Activated B cell treated with CpG ODN at 0.5 μM for 24 hours (primary cell): ENCODE results near the gene PHF12. TPM values are rescaled to one million over a fixed set of nuclear protein-coding genes. Genes with fewer than 3 reads are reported as not detected.

Source experiments
- ATAC-seq: fragments of 200-7000 bp; cut with Tn5 transposase; one replicate; pipeline ENCODE4 v1.10.0; 2021; ENCODE audit warnings: low read depth, mild to moderate bottlenecking, moderate library complexity
- CTCF ChIA-PET: fragments of 350-600 bp; sonication (Branson Sonifier 250); formaldehyde crosslinking; loops from one replicate; lab custom pipeline; 2021; ENCODE audit warnings: antibody characterized with exemption; lab: Charles Lee
- POLR2A ChIA-PET: fragments of 350-600 bp; sonication (Branson Sonifier 250); formaldehyde crosslinking; loops from one replicate; lab custom pipeline; 2021; ENCODE audit warnings: antibody characterized with exemption; lab: Charles Lee
- DNase-seq: peaks from one replicate; pipeline ENCODE4 v3.0.0; 2022
- H3K27ac Mint-ChIP-seq: one replicate; pipeline ENCODE4 v1.8.0; 2020; ENCODE audit warnings: mixed read lengths
- H3K27me3 Mint-ChIP-seq: one replicate; pipeline ENCODE4 v1.8.0; 2021; ENCODE audit warnings: mixed read lengths
- H3K36me3 Mint-ChIP-seq: one replicate; pipeline ENCODE4 v1.8.0; 2021; ENCODE audit warnings: low read depth, mixed read lengths
- H3K4me1 Mint-ChIP-seq: one replicate; pipeline ENCODE4 v1.8.0; 2021; ENCODE audit warnings: mixed read lengths
- H3K4me3 Mint-ChIP-seq: one replicate; pipeline ENCODE4 v1.8.0; 2020; ENCODE audit warnings: mild to moderate bottlenecking, mixed read lengths
- H3K9me3 Mint-ChIP-seq: one replicate; pipeline ENCODE4 v1.8.0; 2020; ENCODE audit warnings: mixed read lengths
- intact Hi-C: fragments of 100-400 bp; cut with micrococcal nuclease; formaldehyde crosslinking; loops from one replicate; pipeline ENCODE4 v1.15.1; 2024
- total RNA-seq: library from RNA; stranded (reverse); gene quantifications from 2 replicates; pipeline ENCODE4 v1.2.3, GENCODE V29; 2022
- TF ChIP-seq, protein P1 (sequence below): fragments of 200-600 bp; IDR thresholded peaks from one replicate; pipeline ENCODE4 v1.8.0; 2022; ENCODE audit warnings: antibody characterized with exemption, mild to moderate bottlenecking

The PHF12 gene
- total RNA-seq, 1 donor from 2014 or later: 96.5 TPM

DNA sequence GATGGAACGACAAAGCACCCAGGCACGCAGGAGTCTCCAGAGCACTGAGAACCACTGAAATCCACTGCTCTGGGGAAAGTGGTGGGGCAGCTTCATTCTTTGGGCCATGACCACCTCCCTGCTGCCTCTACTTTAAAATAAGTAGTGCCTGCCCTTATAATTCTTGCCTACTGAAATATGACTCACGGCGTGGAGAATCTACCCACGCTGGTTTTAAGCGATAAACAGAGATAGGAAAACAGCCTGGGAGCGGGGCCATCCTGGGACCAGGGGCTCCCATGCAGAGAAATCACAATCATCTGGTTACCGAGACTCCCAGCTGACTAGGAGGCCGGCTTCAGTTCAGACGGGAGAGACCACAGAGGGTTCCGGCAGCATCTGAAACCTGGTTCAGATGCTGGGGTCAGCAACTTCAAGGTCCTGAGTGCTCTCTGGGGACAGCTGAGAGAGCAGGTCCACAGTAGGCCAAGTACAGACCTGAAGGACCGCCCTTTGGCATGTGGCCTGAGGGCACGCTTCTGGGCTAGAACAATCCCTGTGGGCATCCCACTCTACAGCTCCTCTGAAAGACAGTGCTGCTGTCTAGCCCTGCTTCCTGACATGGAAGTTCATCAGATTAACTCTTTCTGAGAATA lies 39.8 kb downstream of the PHF12 start:
- CTCF ChIA-PET: interaction anchor here (0.6 to 6.2 kb wide), 4 partner anchors 9 to 185 kb away, joined by 3 to 37 read pairs (median 6); partner anchors contain the start of genes DHRS13 and TLCD1

DNA sequence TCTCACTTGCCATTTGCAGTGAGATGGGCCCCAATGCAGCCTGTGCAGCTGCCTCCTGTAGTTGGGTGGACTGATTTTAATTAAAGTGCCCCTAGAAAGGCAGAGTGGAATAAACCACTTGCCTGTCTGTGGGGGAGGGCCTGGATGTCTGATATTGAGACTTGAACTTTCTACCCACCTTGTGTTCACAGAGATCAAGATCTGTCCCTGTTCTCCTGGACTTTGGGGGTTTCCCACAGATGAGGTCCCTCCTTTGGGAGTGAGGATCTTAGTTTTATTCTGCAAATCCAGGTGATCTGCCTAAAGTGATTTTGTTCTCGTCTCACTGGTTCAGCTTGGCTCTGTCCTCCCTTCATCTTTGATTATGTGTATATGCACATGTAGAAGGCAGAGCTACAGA lies 40.8 kb downstream of the PHF12 start:
- DNase-seq: no peak
- CTCF ChIA-PET: interaction anchor here (0.6 to 6.2 kb wide), 2 partner anchors 8 to 148 kb away, joined by 3 to 37 read pairs; no protein-coding TSS in a partner anchor
- Mint-ChIP-seq H3K27ac (no peak overlapping the region), H3K36me3 (peaks cover 90% of the 10 kb centered on the region), H3K27me3 (no peaks in the 10 kb centered on the region), H3K4me1 (no peaks in the 10 kb centered on the region), H3K9me3 (no peaks in the 10 kb centered on the region), H3K4me3 (no peak overlapping the region)
- intact Hi-C loops: no loop called here
- no peak for ATAC-seq
- POLR2A ChIA-PET: interaction anchor here (0.5 to 0.6 kb wide), 2 partner anchors 181 to 278 kb away, joined by 3 to 6 read pairs; no protein-coding TSS in a partner anchor
- TF ChIP-seq, protein P1, sequence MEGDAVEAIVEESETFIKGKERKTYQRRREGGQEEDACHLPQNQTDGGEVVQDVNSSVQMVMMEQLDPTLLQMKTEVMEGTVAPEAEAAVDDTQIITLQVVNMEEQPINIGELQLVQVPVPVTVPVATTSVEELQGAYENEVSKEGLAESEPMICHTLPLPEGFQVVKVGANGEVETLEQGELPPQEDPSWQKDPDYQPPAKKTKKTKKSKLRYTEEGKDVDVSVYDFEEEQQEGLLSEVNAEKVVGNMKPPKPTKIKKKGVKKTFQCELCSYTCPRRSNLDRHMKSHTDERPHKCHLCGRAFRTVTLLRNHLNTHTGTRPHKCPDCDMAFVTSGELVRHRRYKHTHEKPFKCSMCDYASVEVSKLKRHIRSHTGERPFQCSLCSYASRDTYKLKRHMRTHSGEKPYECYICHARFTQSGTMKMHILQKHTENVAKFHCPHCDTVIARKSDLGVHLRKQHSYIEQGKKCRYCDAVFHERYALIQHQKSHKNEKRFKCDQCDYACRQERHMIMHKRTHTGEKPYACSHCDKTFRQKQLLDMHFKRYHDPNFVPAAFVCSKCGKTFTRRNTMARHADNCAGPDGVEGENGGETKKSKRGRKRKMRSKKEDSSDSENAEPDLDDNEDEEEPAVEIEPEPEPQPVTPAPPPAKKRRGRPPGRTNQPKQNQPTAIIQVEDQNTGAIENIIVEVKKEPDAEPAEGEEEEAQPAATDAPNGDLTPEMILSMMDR: no peak

More for the DNA sequence above, 39.8 kb downstream of the PHF12 start:
- Mint-ChIP-seq H3K27me3 (no peaks in the 10 kb centered on the region), H3K27ac (no peak overlapping the region), H3K4me3 (no peak overlapping the region), H3K4me1 (no peaks in the 10 kb centered on the region), H3K9me3 (no peaks in the 10 kb centered on the region), H3K36me3 (peaks cover 91% of the 10 kb centered on the region)
- intact Hi-C loops: no loop called here
- no peak for ATAC-seq
- DNase-seq: no peak
- POLR2A ChIA-PET: interaction anchor here (0.5 to 0.8 kb wide), 2 partner anchors 182 to 184 kb away, joined by 3 to 6 read pairs; no protein-coding TSS in a partner anchor
- TF ChIP-seq, protein P1: no peak

DNA sequence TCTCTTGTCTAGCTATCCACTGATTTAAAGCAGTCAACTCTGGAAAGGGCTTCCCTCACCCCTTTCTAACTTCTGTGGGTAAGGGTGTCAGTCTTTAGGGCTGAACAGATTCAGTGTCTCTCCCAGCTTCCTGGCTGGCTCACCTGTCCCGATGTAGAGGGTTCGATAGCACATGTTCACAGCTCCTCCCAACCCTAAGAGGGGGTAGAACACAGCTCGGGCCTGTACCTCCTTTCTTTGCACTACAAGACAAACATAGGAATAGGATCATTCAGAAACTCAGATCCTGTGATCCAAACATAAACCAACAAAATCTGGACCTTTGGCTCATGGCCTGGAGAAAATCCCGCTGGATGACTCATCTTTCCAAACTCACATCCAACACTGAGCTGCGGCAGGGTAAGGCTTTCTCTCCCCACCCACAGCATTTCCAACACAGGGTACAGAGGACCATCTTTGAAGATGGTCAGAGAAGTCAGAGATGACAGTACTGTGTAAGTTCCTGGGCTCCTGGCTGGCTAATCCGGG lies 42.6 kb downstream of the PHF12 start:
- H3K4me3 Mint-ChIP-seq: no peak overlapping the region
- H3K27me3 Mint-ChIP-seq: no peaks in the 10 kb centered on the region
- DNase-seq (no peak), ATAC-seq (no peak)
- TF ChIP-seq, protein P1: no peak
- H3K4me1 Mint-ChIP-seq: no peaks in the 10 kb centered on the region
- ChIA-PET POLR2A (interaction anchor here (1.0 kb wide), 1 partner anchor 18 kb away, joined by 3 read pairs; no protein-coding TSS in a partner anchor), CTCF (interaction anchor here (2.9 to 6.2 kb wide), 2 partner anchors 7 to 146 kb away, joined by 11 to 37 read pairs; no protein-coding TSS in a partner anchor)
- intact Hi-C loops: no loop called here
- no peaks in the 10 kb centered on the region for H3K9me3 Mint-ChIP-seq
- H3K36me3 Mint-ChIP-seq: peaks cover 81% of the 10 kb centered on the region
- no peak overlapping the region for H3K27ac Mint-ChIP-seq

DNA sequence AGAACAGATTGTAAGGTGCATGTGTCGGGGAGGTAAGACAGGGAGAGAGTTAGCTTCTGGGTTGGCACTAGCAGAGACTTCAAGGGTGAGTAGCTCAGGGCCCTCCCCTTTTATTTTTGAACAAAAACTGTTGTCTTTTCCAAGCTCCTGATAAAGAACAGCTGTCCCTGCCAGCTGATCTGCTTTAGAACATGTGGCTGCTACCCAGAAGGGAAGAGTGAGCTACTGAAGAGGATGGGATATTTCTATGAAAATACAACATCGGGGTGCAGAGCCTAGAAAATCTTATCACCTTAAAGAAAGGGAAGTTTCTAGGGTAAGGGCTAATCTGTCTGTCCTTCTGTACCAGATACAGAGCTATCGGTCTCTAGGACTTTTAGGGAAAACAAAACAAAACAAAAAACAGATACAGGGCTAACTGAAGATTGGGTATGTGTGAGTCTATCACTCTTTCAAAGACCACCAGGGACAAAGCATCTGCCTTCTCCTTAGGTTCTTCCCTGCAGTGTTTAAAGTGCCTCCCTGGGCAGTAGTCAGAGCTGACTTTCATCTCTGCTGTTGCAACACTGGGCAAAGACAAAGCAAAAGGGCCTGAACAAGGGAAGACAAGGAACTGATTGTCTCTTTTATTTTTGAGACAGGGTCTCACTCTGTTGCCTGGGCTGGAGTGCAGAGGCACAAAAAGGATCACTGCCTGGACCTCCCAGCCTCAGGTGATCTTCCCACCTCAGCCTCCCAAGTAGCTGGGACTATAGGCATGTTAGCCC lies 43.4 kb downstream of the PHF12 start:
- peaks cover 73% of the 10 kb centered on the region for H3K36me3 Mint-ChIP-seq
- ChIA-PET CTCF (interaction anchor here (0.7 to 6.2 kb wide), 5 partner anchors 8 to 259 kb away, joined by 3 to 37 read pairs (median 10); partner anchors contain the start of gene FLOT2), POLR2A (no interaction called here)

More for the DNA sequence above, 43.4 kb downstream of the PHF12 start:
- no peak overlapping the region for H3K4me3 Mint-ChIP-seq
- intact Hi-C loops: no loop called here
- ATAC-seq: no peak
- TF ChIP-seq, protein P1: no peak
- peaks cover 4% of the 10 kb centered on the region for H3K4me1 Mint-ChIP-seq
- H3K27me3 Mint-ChIP-seq: no peaks in the 10 kb centered on the region
- no peak for DNase-seq
- no peaks in the 10 kb centered on the region for H3K9me3 Mint-ChIP-seq
- H3K27ac Mint-ChIP-seq: peak overlapping the region; percentile 4
